ENCODE measurements around the gene SMIM43.

SMIM43 gene

GRCh38 chr4:121764702-121765367, at the start of gene SMIM43:
SMIM43 (minus strand) TSS chr4:121765164; CDS start chr4:121765105, 59 bp downstream.
- no peak for DNase-seq (ENCODE audit: low read depth)

GRCh38 chr4:121814756-121815155, 49.8 kb upstream of the SMIM43 start:
- no peak for DNase-seq (ENCODE audit: low read depth)

GRCh38 chr4:121811122-121811521, 46.2 kb upstream of the SMIM43 start:
- DNase-seq (ENCODE audit: low read depth): no peak

GRCh38 chr4:121806411-121806810, 41.4 kb upstream of the SMIM43 start:
- no peak for DNase-seq (ENCODE audit: low read depth)

GRCh38 chr4:121801715-121802075, 36.7 kb upstream of the SMIM43 start:
- DNase-seq (ENCODE audit: low read depth): no peak

GRCh38 chr4:121800961-121801714, 36.2 kb upstream of the SMIM43 start, which contains the start of gene EXOSC9:
EXOSC9 (plus strand) TSS chr4:121801323; CDS start chr4:121801425, 102 bp downstream.
- peak; percentile 95 for DNase-seq (ENCODE audit: low read depth)

GRCh38 chr4:121800638-121800960, 35.6 kb upstream of the SMIM43 start:
- no peak for DNase-seq (ENCODE audit: low read depth)

- no peak for DNase-seq (ENCODE audit: low read depth)
Measured at GRCh38 chr4:121799867-121800501, 35.0 kb upstream of the SMIM43 start.

- DNase-seq (ENCODE audit: low read depth): no peak
Measured at GRCh38 chr4:121799208-121799823, 34.4 kb upstream of the SMIM43 start.

- DNase-seq (ENCODE audit: low read depth): no peak
Measured at GRCh38 chr4:121796283-121796682, 31.3 kb upstream of the SMIM43 start.

- DNase-seq (ENCODE audit: low read depth): no peak
Measured at GRCh38 chr4:121794505-121795188, 29.7 kb upstream of the SMIM43 start.

- no peak for DNase-seq (ENCODE audit: low read depth)
Measured at GRCh38 chr4:121792966-121793365, 28.0 kb upstream of the SMIM43 start.

GRCh38 chr4:121791481-121791880, 26.5 kb upstream of the SMIM43 start:
- DNase-seq (ENCODE audit: low read depth): no peak

GRCh38 chr4:121790976-121791375, 26.0 kb upstream of the SMIM43 start:
- no peak for DNase-seq (ENCODE audit: low read depth)

GRCh38 chr4:121789960-121790829, 25.2 kb upstream of the SMIM43 start:
- DNase-seq (ENCODE audit: low read depth): no peak

GRCh38 chr4:121789455-121789854, 24.5 kb upstream of the SMIM43 start:
- DNase-seq (ENCODE audit: low read depth): no peak

- no peak for DNase-seq (ENCODE audit: low read depth)
Measured at GRCh38 chr4:121788896-121789295, 23.9 kb upstream of the SMIM43 start.

GRCh38 chr4:121786221-121786620, 21.3 kb upstream of the SMIM43 start:
- DNase-seq (ENCODE audit: low read depth): no peak

- no peak for DNase-seq (ENCODE audit: low read depth)
Measured at GRCh38 chr4:121785479-121785878, 20.5 kb upstream of the SMIM43 start.

- DNase-seq (ENCODE audit: low read depth): no peak
Measured at GRCh38 chr4:121784975-121785374, 20.0 kb upstream of the SMIM43 start.

- no peak for DNase-seq (ENCODE audit: low read depth)
Measured at GRCh38 chr4:121784401-121784800, 19.4 kb upstream of the SMIM43 start.
